A673 (cell line): ENCODE measurements around the gene KCNIP4. TPM values are rescaled to one million over a fixed set of nuclear protein-coding genes. Genes with fewer than 3 reads are reported as not detected.

Source experiments
- BruUV-seq: library from RNA; stranded (reverse); fragments of 400-500 nt; replicated peaks from 2 replicates; lab custom pipeline; 2021; lab: Mats Ljungman, UMichigan
- CTCF ChIA-PET: fragments of 300-600 bp; sonication (Branson Sonifier 250); formaldehyde crosslinking; loops from one replicate; lab custom pipeline; 2022; ENCODE audit warnings: antibody characterized with exemption; lab: Charles Lee
- POLR2A ChIA-PET: fragments of 300-600 bp; sonication (Branson Sonifier 250); formaldehyde crosslinking; loops from one replicate; lab custom pipeline; 2022; ENCODE audit warnings: antibody characterized with exemption; ENCODE audit not compliant: low non-redundant PET; lab: Charles Lee
- DNase-seq: peaks from one replicate; pipeline ENCODE4 v3.0.0-alpha.2; 2015; ENCODE audit warnings: low spot score
- H3K27ac ChIP-seq: fragments of 200-600 bp; sonication (generic); 2 replicates; pipeline ENCODE4 v1.5.1; 2016; ENCODE audit warnings: mixed run types, low read depth, mild to moderate bottlenecking, mixed read lengths, antibody characterized with exemption, low read length; ENCODE audit not compliant: poor library complexity, severe bottlenecking
- H3K27me3 ChIP-seq: fragments of 200-600 bp; sonication (generic); replicated peaks from 2 replicates; pipeline ENCODE4 v1.6.1; 2017; ENCODE audit warnings: mixed run types, low read depth, mild to moderate bottlenecking, mixed read lengths, antibody characterized with exemption, low read length; ENCODE audit not compliant: insufficient read depth, poor library complexity
- H3K36me3 ChIP-seq: fragments of 200-600 bp; sonication (generic); 2 replicates; pipeline ENCODE4 v1.6.1; 2016; ENCODE audit warnings: mixed run types, mild to moderate bottlenecking, mixed read lengths, antibody characterized with exemption, low read length; ENCODE audit not compliant: insufficient read depth, poor library complexity, severe bottlenecking
- H3K4me1 ChIP-seq: fragments of 200-600 bp; sonication (generic); 2 replicates; pipeline ENCODE4 v1.6.1; 2017; ENCODE audit warnings: mixed run types, mild to moderate bottlenecking, mixed read lengths, antibody characterized with exemption, low read length; ENCODE audit not compliant: insufficient read depth, poor library complexity, severe bottlenecking
- H3K4me3 ChIP-seq: fragments of 200-600 bp; sonication (generic); 2 replicates; pipeline ENCODE4 v1.5.1; 2016; ENCODE audit warnings: low read depth, mixed run types, mild to moderate bottlenecking, mixed read lengths, low read length; ENCODE audit not compliant: poor library complexity, severe bottlenecking
- H3K9me3 ChIP-seq: fragments of 200-600 bp; sonication (generic); 2 replicates; pipeline ENCODE4 v1.6.1; 2016; ENCODE audit warnings: mixed run types, low read depth, mild to moderate bottlenecking, mixed read lengths, antibody characterized with exemption, low read length; ENCODE audit not compliant: poor library complexity, severe bottlenecking
- CTCF ChIP-seq: fragments of 300-800, 200-600 bp; sonication (generic); conservative IDR thresholded peaks from 2 replicates; pipeline ENCODE4 v1.5.1; 2017; ENCODE audit warnings: low read depth, mild to moderate bottlenecking, antibody characterized with exemption, low read length, moderate library complexity, mixed read lengths
- EZH2 ChIP-seq: fragments of 200-600 bp; sonication (generic); IDR thresholded peaks from 2 replicates; pipeline ENCODE4 v1.6.1; 2017; ENCODE audit warnings: borderline replicate concordance, low read depth, mild to moderate bottlenecking, mixed read lengths, antibody characterized with exemption, low read length; ENCODE audit not compliant: poor library complexity, severe bottlenecking
- intact Hi-C: fragments of 100-400 bp; cut with micrococcal nuclease; formaldehyde crosslinking; loops from one replicate; pipeline ENCODE4 v1.10.0; 2022; ENCODE audit not compliant: unreplicated experiment
- total RNA-seq: library from RNA; stranded (reverse); gene quantifications from 2 replicates; pipeline ENCODE4 v1.2.3, GENCODE V29; 2021

KCNIP4 gene
- total RNA-seq, 1 experiment from 2014 or later = not detected

GRCh38 chr4:21543514-21543913 lies 405.1 kb downstream of the KCNIP4 start:
- Histone ChIP-seq H3K4me1 (no peaks in the 10 kb centered on the region), H3K27me3 (no peaks in the 10 kb centered on the region), H3K27ac (no peak overlapping the region), H3K4me3 (no peak overlapping the region), H3K36me3 (no peaks in the 10 kb centered on the region), H3K9me3 (no peaks in the 10 kb centered on the region)
- ChIA-PET POLR2A (no interaction called here), CTCF (no interaction called here)
- BruUV-seq = no TSS peak
- DNase-seq = no peak
- intact Hi-C loops = no loop called here
- TF ChIP-seq EZH2 (no peak), CTCF (no peak)

GRCh38 chr4:21535898-21536297 lies 412.7 kb downstream of the KCNIP4 start:
- no peaks in the 10 kb centered on the region for H3K4me1 ChIP-seq
- no peak for TF ChIP-seq CTCF
- no peak for TF ChIP-seq EZH2
- H3K9me3 ChIP-seq = no peaks in the 10 kb centered on the region
- DNase-seq = no peak
- intact Hi-C loops = no loop called here
- ChIA-PET POLR2A (no interaction called here), CTCF (no interaction called here)
- H3K27ac ChIP-seq = no peak overlapping the region
- BruUV-seq = no TSS peak
- no peaks in the 10 kb centered on the region for H3K36me3 ChIP-seq
- no peak overlapping the region for H3K4me3 ChIP-seq
- H3K27me3 ChIP-seq = no peaks in the 10 kb centered on the region

- H3K4me3 ChIP-seq = no peak overlapping the region
- no peaks in the 10 kb centered on the region for H3K9me3 ChIP-seq
- no peaks in the 10 kb centered on the region for H3K27me3 ChIP-seq
- BruUV-seq = no TSS peak
- POLR2A ChIA-PET = no interaction called here
- intact Hi-C loops = no loop called here
- DNase-seq = no peak
- TF ChIP-seq CTCF = no peak
- TF ChIP-seq EZH2 = no peak
- CTCF ChIA-PET = no interaction called here
- H3K27ac ChIP-seq = no peak overlapping the region
- no peaks in the 10 kb centered on the region for H3K36me3 ChIP-seq
- no peaks in the 10 kb centered on the region for H3K4me1 ChIP-seq
Observed at GRCh38 chr4:21531048-21531447, 417.5 kb downstream of the KCNIP4 start.
